GM12874 (cell line): ENCODE results near the gene TMPRSS3.

ENCODE experiments used
- CTCF ChIP-seq: IDR thresholded peaks from 2 replicates; pipeline ENCODE4 v1.5.1; 2011; ENCODE audit warnings: low read depth, mild to moderate bottlenecking, control low read depth, low read length, moderate library complexity; ENCODE audit not compliant: insufficient read depth

TMPRSS3 gene

GRCh38 chr21:42352441-42353095 lies 43.3 kb downstream of the TMPRSS3 start:
- TF ChIP-seq CTCF, result no peak

- no peak for TF ChIP-seq CTCF
Measured at GRCh38 chr21:42351626-42352440, 44.0 kb downstream of the TMPRSS3 start.

GRCh38 chr21:42350927-42351426 lies 44.9 kb downstream of the TMPRSS3 start, which contains the start of gene TFF2:
TFF2 (minus strand) TSS chr21:42350994; CDS start chr21:42350957, 37 bp downstream.
- TF ChIP-seq CTCF, result no peak

- TF ChIP-seq CTCF, result no peak
Measured at GRCh38 chr21:42350318-42350910, 45.4 kb downstream of the TMPRSS3 start.

- TF ChIP-seq CTCF, result no peak
Measured at GRCh38 chr21:42349420-42350317, 46.2 kb downstream of the TMPRSS3 start.

- no peak for TF ChIP-seq CTCF
Measured at GRCh38 chr21:42348762-42349161, 47.1 kb downstream of the TMPRSS3 start.
